ENCODE results near the gene SORCS2.

SORCS2 gene

GRCh38 chr4:7631288-7632014, 439.1 kb downstream of the SORCS2 start:
- no peak for DNase-seq

GRCh38 chr4:7632341-7632740, 440.0 kb downstream of the SORCS2 start:
- peak in 1 of 2 experiments; percentile 18 for DNase-seq

- DNase-seq: no peak
These were observed 440.6 kb downstream of the SORCS2 start for GRCh38 chr4:7632971-7633370.

GRCh38 chr4:7634661-7635251, 442.4 kb downstream of the SORCS2 start:
- DNase-seq: no peak

- DNase-seq: no peak
These were observed 443.3 kb downstream of the SORCS2 start for GRCh38 chr4:7635445-7636239.

GRCh38 chr4:7636240-7636508, 443.8 kb downstream of the SORCS2 start:
- DNase-seq: no peak

GRCh38 chr4:7637139-7637538, 444.8 kb downstream of the SORCS2 start:
- no peak for DNase-seq

- no peak for DNase-seq
These were observed 445.6 kb downstream of the SORCS2 start for GRCh38 chr4:7637971-7638370.

- DNase-seq: no peak
These were observed 446.2 kb downstream of the SORCS2 start for GRCh38 chr4:7638489-7638888.

GRCh38 chr4:7638984-7639789, 446.8 kb downstream of the SORCS2 start:
- no peak for DNase-seq

- DNase-seq: no peak
These were observed 447.8 kb downstream of the SORCS2 start for GRCh38 chr4:7640136-7640535.

- no peak for DNase-seq
These were observed 449.4 kb downstream of the SORCS2 start for GRCh38 chr4:7641712-7642111.

GRCh38 chr4:7642741-7643458, 450.6 kb downstream of the SORCS2 start:
- DNase-seq: no peak

- DNase-seq: no peak
These were observed 452.8 kb downstream of the SORCS2 start for GRCh38 chr4:7645158-7645557.

- no peak for DNase-seq
These were observed 453.6 kb downstream of the SORCS2 start for GRCh38 chr4:7645956-7646355.

- DNase-seq: no peak
These were observed 454.2 kb downstream of the SORCS2 start for GRCh38 chr4:7646384-7647061.

- DNase-seq: no peak
These were observed 454.8 kb downstream of the SORCS2 start for GRCh38 chr4:7647186-7647585.

- no peak for DNase-seq
These were observed 455.5 kb downstream of the SORCS2 start for GRCh38 chr4:7647600-7648543.

GRCh38 chr4:7648544-7649395, 456.4 kb downstream of the SORCS2 start:
- no peak for DNase-seq

- no peak for DNase-seq
These were observed 457.0 kb downstream of the SORCS2 start for GRCh38 chr4:7649411-7649740.
